Astrocyte of the spinal cord (primary cell): ENCODE measurements around the gene ATAD2B.
"Not testable (repeated sequence)": the region's sequence is repeated elsewhere in the genome, so short reads cannot be mapped to it uniquely, and the experiment has no call there.

Experiments
- DNase-seq: peaks from one replicate; pipeline ENCODE4 v3.0.0; 2011; ENCODE audit warnings: low read depth, low spot score
- H3K4me3 ChIP-seq: 2 replicates; pipeline ENCODE4 v1.5.1; 2011; ENCODE audit warnings: low read depth, mild to moderate bottlenecking, low read length, moderate library complexity
- CTCF ChIP-seq: IDR thresholded peaks from 2 replicates; pipeline ENCODE4 v1.5.1; 2012; ENCODE audit warnings: low read depth, mild to moderate bottlenecking, low read length, inconsistent platforms
- in situ Hi-C: cut with HindIII; loops from 2 replicates; pipeline ENCODE4 v1.10.0; 2017; ENCODE audit warnings: low sequenced_read_pairs

Gene ATAD2B

GRCh38 chr2:23788100-23788499 is 138.8 kb downstream of the ATAD2B start:
- no peak for TF ChIP-seq CTCF
- no peak overlapping the region for H3K4me3 ChIP-seq
- DNase-seq: no peak
- in situ Hi-C loops: no loop called here

GRCh38 chr2:23784971-23785370 is 142.0 kb downstream of the ATAD2B start:
- no peak for TF ChIP-seq CTCF
- DNase-seq: no peak
- H3K4me3 ChIP-seq: no peak overlapping the region
- in situ Hi-C loops: no loop called here

GRCh38 chr2:23782646-23783045 is 144.3 kb downstream of the ATAD2B start:
- no peak for TF ChIP-seq CTCF
- no peak overlapping the region for H3K4me3 ChIP-seq
- in situ Hi-C loops: no loop called here
- DNase-seq: no peak

- no peak for TF ChIP-seq CTCF
- H3K4me3 ChIP-seq: no peak overlapping the region
- DNase-seq: no peak
- in situ Hi-C loops: no loop called here
Measured at GRCh38 chr2:23782126-23782525, 144.8 kb downstream of the ATAD2B start.

- DNase-seq, H3K4me3 ChIP-seq, in situ Hi-C loops: not testable (repeated sequence)
Measured at GRCh38 chr2:23780465-23780864, 146.5 kb downstream of the ATAD2B start.

GRCh38 chr2:23777826-23778225 is 149.1 kb downstream of the ATAD2B start:
- no peak for DNase-seq
- in situ Hi-C loops: no loop called here
- TF ChIP-seq CTCF: no peak
- H3K4me3 ChIP-seq: no peak overlapping the region

GRCh38 chr2:23776021-23776420 is 150.9 kb downstream of the ATAD2B start:
- no peak overlapping the region for H3K4me3 ChIP-seq
- no peak for TF ChIP-seq CTCF
- in situ Hi-C loops: no loop called here
- no peak for DNase-seq
